ENCODE results near the gene SLC49A4.

Gene SLC49A4

DNA sequence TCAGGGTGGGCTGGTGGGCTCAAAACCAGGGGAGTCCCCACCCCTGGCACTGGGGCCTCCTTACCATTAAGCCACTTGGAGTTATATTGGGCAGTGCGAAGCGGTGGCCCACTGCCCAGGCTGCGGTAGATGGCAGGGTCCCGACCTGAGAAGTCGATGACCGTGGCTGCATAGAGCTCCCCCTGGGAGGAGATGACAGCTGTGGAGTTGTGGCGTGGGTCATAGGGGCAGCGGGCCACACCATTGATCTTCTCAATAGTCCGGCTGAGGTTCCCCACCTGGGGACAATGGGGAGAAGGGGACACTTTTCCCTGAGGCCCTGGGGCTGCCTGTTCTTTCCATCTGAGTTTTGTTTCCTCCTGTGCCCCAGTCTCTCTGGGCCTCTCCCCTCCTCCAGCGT is 132.9 kb downstream of the SLC49A4 start:
- in situ Hi-C loops (cut with HindIII; ENCODE audit: low sequenced_read_pairs), result no loop called here
- no peak overlapping the region for H3K4me3 ChIP-seq (ENCODE audit: low read depth, low read length)
- TF ChIP-seq CTCF (IDR thresholded peaks at IDR 0.05; ENCODE audit: low read depth, low read length, missing control alignments), result no peak
- no peak for DNase-seq (ENCODE audit: low read depth)

GRCh38 chr3:122928396-122929187 is 133.7 kb downstream of the SLC49A4 start:
- in situ Hi-C loops (cut with HindIII; ENCODE audit: low sequenced_read_pairs), result no loop called here
- no peak overlapping the region for H3K4me3 ChIP-seq (ENCODE audit: low read depth, low read length)
- no peak for TF ChIP-seq CTCF (IDR thresholded peaks at IDR 0.05; ENCODE audit: low read depth, low read length, missing control alignments)
- no peak for DNase-seq (ENCODE audit: low read depth)

GRCh38 chr3:122929188-122930062 is 134.6 kb downstream of the SLC49A4 start:
- TF ChIP-seq CTCF (IDR thresholded peaks at IDR 0.05; ENCODE audit: low read depth, low read length, missing control alignments), result no peak
- in situ Hi-C loops (cut with HindIII; ENCODE audit: low sequenced_read_pairs), result no loop called here
- no peak for DNase-seq (ENCODE audit: low read depth)

GRCh38 chr3:122930063-122930997 is 135.5 kb downstream of the SLC49A4 start:
- in situ Hi-C loops (cut with HindIII; ENCODE audit: low sequenced_read_pairs), result no loop called here
- DNase-seq (ENCODE audit: low read depth), result no peak
- no peak for TF ChIP-seq CTCF (IDR thresholded peaks at IDR 0.05; ENCODE audit: low read depth, low read length, missing control alignments)
- H3K4me3 ChIP-seq (ENCODE audit: low read depth, low read length), result no peak overlapping the region

More at GRCh38 chr3:122929188-122930062, 134.6 kb downstream of the SLC49A4 start:
- no peak overlapping the region for H3K4me3 ChIP-seq (ENCODE audit: low read depth, low read length)

Data from astrocyte of the cerebellum (primary cell).